GM20000 (cell line): ENCODE measurements around the gene ADGRG6.

ENCODE experiments used
- DNase-seq: peaks from one replicate; pipeline ENCODE4 v3.0.0; 2012; ENCODE audit warnings: low spot score
- TF ChIP-seq, protein P1 (sequence below): IDR thresholded peaks from 2 replicates; pipeline ENCODE4 v1.5.1; 2012; ENCODE audit warnings: mild to moderate bottlenecking, control low read depth; ENCODE audit errors: extremely low read depth, missing control alignments

Gene ADGRG6

DNA sequence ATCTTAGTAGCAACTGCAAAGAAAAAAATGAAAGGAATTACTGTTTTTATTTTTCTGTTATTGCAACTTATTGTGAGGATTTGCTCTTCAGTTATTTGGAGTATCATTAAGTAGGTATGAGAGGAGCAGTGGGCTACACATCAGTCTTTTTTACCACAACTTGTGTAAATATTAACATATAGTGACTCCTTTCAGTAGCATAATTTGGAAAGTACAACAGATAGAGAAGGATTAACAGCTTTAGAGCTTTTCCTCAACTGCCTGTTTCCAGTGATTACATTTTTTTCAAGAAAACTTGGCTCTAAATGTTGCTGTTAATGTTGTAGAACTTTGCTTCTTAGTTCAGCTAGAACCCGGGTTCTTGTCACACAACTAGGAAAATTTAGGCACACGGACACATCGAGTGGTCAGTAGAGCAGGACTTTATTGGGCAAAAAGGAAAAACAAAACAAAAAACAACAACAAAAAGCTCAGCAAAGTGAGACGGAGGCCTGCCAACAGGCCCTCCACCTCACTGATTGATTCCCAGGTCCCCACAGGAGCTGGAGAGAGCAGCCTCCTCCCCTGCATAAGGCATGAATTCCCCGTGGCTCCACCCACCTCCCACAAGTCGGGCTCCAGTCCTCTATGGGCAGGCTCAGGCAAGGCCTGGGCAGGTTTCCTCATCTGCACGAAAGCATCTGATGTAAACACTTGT, 75.1 kb downstream of the ADGRG6 start:
- DNase-seq, result no peak
- TF ChIP-seq, protein P1, sequence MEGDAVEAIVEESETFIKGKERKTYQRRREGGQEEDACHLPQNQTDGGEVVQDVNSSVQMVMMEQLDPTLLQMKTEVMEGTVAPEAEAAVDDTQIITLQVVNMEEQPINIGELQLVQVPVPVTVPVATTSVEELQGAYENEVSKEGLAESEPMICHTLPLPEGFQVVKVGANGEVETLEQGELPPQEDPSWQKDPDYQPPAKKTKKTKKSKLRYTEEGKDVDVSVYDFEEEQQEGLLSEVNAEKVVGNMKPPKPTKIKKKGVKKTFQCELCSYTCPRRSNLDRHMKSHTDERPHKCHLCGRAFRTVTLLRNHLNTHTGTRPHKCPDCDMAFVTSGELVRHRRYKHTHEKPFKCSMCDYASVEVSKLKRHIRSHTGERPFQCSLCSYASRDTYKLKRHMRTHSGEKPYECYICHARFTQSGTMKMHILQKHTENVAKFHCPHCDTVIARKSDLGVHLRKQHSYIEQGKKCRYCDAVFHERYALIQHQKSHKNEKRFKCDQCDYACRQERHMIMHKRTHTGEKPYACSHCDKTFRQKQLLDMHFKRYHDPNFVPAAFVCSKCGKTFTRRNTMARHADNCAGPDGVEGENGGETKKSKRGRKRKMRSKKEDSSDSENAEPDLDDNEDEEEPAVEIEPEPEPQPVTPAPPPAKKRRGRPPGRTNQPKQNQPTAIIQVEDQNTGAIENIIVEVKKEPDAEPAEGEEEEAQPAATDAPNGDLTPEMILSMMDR, result no peak

GRCh38 chr6:142377497-142377848, 75.7 kb downstream of the ADGRG6 start:
- TF ChIP-seq, protein P1, result no peak
- DNase-seq, result no peak

DNA sequence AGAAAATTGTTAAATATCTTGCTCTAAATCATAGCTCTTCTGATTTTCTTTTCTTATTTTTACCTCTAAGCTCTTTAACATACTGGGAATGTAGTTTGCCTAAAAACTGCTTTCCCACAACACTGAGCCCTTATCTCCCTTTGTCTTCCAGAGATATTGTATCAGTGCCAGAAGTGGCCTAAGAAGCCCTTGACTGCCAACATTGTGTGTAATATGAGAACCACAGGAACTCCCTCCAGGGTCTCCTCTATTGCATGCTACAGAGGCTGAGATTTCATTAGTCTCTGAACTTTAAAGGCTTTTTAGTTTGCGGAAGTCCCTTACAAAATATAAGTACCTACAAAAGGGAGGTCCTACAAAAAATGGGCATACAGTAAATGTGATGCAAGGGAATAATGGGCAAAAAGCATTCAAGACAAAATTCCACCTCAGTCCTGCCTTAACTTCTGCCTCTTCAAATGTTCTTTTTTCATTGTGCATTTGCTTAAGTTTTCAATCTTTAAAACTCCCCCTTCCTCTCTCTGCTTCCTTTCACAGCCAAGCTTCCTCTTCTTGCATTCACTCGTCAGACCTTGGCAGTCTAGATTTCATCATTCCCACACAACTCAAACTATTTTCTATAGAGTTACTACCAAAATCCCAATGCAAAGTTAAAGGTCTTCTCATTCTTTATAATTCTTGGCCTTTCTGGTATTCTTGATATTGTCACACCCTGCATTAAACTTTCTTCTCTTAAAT, 76.5 kb downstream of the ADGRG6 start:
- TF ChIP-seq, protein P1, result no peak
- DNase-seq, result no peak

DNA sequence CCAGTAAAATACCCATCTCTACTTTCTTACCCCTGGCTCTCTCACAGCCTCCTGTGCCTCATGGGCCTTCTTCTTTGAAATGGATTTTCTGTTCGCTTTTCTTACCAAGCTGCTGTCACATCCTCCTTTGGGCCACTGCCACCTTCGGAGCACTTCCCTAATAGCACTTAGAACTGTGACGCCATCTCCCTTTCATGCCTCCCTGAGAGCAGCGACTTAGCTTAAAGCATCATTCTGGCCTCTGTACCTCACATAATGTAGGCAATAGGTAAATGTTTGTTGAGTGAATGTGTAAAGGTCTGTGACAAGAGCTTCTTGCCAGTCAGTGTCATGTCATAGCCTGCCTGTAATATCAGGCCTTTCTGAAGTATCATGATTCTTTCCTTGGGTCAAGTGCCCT, 78.8 kb downstream of the ADGRG6 start:
- DNase-seq, result no peak
- TF ChIP-seq, protein P1, result no peak

DNA sequence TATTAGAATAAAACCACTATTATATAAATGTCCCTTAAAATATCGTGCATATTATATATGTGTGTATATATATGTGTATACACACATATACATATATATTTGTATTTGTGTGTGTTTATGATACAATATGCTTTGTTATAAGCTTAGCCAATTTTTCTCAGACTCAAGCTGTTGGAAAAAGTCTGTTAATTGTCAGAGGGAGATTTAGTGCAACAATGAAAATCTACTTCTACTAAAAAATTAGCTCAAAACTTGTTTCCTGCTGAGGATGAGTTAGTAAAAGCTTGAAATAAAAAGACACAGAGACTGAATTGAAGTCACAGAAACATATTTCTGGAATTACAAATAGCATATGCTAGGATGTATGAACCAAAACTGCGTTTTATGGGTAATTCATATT, 79.4 kb downstream of the ADGRG6 start:
- DNase-seq, result no peak
- TF ChIP-seq, protein P1, result no peak

- DNase-seq, result no peak
- TF ChIP-seq, protein P1, result no peak
These were observed 80.1 kb downstream of the ADGRG6 start for GRCh38 chr6:142381845-142382378.

DNA sequence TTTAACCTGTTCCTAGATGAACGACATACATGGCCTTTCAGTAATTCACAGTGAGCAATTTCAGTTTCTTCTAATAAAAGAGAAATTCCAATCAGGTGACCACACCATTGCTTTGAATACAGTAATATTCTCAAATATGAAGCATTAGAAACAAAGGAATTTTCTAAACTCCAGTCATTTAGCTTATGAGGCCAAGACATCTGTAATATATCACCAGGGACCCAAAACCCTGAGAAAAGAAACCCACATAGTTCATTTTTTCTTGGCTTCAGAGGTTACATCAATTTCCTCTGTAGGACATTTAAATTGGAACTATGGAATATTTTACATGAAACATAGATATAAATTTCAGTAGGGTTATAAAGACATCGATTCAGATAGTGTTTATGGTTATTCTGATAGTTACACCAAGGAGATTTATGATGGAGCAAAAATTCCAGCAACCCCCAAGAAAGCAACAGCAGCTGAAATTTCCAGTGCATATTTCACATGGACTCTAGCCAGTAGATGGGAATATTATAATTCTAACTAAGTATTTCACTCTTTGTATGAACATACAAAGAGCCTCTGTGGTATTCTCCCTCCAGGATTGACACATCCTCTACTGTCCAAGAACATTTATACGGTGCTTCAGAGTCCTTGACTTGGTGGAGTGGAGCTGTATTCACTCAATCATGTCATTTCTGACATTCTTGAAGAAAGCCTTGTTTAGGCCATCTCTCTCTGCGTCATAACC, 82.9 kb downstream of the ADGRG6 start:
- no peak for DNase-seq
- TF ChIP-seq, protein P1, result no peak
